BJ (cell line): Measurements from ENCODE around the gene CD52. TPM values are rescaled to one million over a fixed set of nuclear protein-coding genes. Genes with fewer than 3 reads are reported as not detected.

ENCODE experiments used
- CTCF ChIA-PET: fragments of 350-600 bp; formaldehyde crosslinking; extraction: SDS; loops from one replicate; lab custom pipeline; 2021; ENCODE audit warnings: antibody characterized with exemption, inconsistent platforms; lab: Yijun Ruan, JAX
- POLR2A ChIA-PET: fragments of 300-600 bp; sonication (Branson Sonifier 250); formaldehyde crosslinking; extraction: SDS; loops from one replicate; lab custom pipeline; 2021; ENCODE audit warnings: antibody characterized with exemption; lab: Charles Lee
- DNase-seq: peaks from one replicate; pipeline ENCODE4 v3.0.0-alpha.2; 2011; ENCODE audit warnings: low read depth
- H3K27me3 ChIP-seq: 2 replicates; pipeline ENCODE4 v1.6.0; 2011; ENCODE audit warnings: low read length; ENCODE audit not compliant: control insufficient read depth, insufficient read depth
- H3K36me3 ChIP-seq: 2 replicates; pipeline ENCODE4 v1.5.1; 2011; ENCODE audit warnings: low read length; ENCODE audit not compliant: control insufficient read depth, insufficient read depth
- H3K4me3 ChIP-seq: 2 replicates; pipeline ENCODE4 v1.5.1; 2011; ENCODE audit warnings: low read depth, mild to moderate bottlenecking, control low read depth, low read length
- polyA plus RNA-seq: library from polyadenylated mRNA; depleted of rRNA; stranded (reverse); fragments of >200 nt; gene quantifications from 2 replicates; pipeline ENCODE4 v1.2.3, GENCODE V29; 2011
- TF ChIP-seq, protein P1 (sequence below): IDR thresholded peaks from 2 replicates; pipeline ENCODE4 v1.5.1; 2011; ENCODE audit warnings: low read depth, mild to moderate bottlenecking, control low read depth, inconsistent platforms, low read length, moderate library complexity; ENCODE audit not compliant: insufficient read depth

The CD52 gene
- polyA plus RNA-seq, 1 experiment = not detected

DNA sequence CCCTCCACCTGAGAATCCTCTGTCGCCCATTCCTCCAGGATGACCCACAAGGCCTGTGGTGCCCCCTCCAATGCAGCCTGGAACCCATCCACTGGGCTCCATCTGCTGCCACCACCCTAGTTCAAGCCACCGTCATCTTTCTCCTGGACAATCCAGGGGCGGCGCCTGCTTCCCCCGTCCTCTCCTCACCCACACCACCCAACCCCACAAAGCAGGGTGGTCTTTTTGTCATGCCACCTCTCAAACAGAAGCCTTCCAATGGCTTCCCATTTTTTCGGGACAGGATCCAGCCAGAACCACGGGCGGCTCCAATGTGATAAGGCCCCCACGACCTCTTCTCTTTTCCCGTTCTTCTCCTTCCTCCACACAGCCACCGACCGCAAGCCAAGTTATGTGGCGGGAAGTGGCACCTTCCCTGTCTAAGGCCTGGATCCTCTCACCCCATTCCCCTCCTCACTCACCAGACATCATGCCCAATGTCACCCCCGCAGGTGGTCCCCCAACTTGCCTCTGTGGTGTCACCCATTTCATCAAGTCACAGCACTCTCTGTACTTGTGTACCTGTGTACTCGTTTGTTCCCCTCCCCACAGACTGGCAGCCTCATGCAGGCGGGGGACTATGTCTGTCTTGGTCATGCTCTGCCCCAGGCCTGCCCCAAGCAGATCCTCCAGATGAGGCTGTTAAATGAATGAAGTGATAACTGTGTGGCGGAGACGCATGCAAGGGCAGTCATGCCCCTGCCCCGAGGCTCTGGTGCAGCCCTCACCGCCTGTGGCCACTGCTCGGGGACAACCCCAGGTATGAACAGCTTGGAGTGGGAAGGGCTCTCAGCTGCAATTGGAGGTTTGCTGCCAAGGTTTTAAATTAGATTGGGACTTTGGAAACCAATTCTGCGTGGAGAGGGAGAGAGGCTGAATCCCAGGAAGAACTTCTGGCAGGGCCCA is 22.3 kb upstream of the CD52 start:
- H3K36me3 ChIP-seq = no peaks in the 10 kb centered on the region
- no peak overlapping the region for H3K4me3 ChIP-seq
- DNase-seq = no peak
- ChIA-PET POLR2A (no interaction called here), CTCF (interaction anchor here (4.9 kb wide), 1 partner anchor 10 kb away, joined by 27 read pairs; no protein-coding TSS in a partner anchor)
- TF ChIP-seq, protein P1, sequence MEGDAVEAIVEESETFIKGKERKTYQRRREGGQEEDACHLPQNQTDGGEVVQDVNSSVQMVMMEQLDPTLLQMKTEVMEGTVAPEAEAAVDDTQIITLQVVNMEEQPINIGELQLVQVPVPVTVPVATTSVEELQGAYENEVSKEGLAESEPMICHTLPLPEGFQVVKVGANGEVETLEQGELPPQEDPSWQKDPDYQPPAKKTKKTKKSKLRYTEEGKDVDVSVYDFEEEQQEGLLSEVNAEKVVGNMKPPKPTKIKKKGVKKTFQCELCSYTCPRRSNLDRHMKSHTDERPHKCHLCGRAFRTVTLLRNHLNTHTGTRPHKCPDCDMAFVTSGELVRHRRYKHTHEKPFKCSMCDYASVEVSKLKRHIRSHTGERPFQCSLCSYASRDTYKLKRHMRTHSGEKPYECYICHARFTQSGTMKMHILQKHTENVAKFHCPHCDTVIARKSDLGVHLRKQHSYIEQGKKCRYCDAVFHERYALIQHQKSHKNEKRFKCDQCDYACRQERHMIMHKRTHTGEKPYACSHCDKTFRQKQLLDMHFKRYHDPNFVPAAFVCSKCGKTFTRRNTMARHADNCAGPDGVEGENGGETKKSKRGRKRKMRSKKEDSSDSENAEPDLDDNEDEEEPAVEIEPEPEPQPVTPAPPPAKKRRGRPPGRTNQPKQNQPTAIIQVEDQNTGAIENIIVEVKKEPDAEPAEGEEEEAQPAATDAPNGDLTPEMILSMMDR = no peak
- H3K27me3 ChIP-seq = no peaks in the 10 kb centered on the region

DNA sequence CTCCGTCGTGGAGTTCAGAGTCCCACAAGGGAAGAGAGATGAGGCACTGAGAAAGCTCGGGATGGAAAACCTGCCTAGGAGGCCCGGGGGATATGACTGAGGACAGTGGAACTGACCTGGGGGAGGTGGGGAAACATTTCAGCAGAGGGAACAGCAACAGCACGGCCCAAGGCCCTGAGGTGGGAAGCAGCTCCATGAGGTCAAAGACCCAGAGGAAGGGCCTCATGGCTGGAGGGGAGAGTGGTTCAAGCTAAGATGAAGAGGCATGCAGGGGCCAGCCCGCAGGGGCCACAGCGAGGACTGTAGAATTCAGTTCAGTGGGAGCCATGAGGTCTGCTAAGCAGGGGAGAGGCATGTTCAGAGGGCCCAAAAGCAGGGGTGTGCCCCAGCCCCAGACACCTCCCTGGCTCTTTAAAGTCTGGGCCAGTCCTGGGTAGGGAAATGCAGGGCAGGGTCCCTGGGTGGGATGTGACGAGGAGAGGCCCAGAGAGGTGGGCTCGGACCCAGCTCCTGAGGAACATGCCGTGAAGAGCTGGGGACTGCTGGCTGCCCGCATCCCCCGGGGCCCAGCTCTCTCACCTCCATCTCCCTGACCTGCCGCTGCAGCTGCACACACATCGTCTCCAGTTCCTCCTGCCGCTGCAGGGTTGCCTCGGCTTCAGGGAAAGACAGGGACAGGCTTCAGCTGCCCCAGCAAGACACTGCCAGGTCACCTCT is 21.3 kb upstream of the CD52 start:
- TF ChIP-seq, protein P1 = no peak
- Histone ChIP-seq H3K4me3 (no peak overlapping the region), H3K27me3 (no peaks in the 10 kb centered on the region), H3K36me3 (no peaks in the 10 kb centered on the region)
- no peak for DNase-seq
- ChIA-PET CTCF (interaction anchor here (1.1 to 4.9 kb wide), 2 partner anchors 11 to 24 kb away, joined by 3 to 27 read pairs; no protein-coding TSS in a partner anchor), POLR2A (no interaction called here)

DNA sequence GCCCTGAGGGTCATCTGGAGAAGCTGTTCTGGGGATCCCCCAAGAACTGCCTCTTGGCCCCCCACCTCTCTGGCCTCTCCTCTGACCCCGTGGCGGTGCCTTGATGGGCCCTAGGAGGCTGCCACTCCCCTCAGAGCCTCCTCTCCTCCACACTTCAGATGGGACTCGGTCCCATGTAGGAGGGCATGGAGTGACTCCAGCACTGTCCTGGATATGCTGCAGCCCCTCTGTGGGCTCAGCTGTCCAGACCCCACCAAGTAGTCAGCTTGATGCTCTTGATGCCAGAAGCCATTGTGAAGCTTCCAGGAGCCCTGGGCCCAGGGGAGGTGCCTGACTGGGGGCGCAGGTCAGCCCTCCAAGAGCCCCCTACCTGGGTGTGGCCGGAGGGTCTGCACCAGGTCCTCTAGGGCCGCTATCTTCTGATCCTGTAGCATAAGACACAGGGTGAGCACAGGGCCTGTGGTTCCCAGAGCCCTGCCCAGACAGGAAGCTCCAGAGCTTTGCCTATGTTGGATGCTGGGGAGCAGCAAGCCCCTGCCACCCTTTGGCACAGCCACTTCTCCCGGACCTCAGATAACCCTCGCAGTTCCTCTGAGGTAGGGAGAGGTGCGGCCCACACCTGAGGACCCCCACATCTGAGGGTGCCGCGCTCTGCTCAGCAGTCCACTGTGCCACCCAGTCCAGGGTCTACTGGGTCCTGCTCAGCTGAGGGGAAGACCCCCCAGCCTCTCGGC is 20.5 kb upstream of the CD52 start:
- H3K36me3 ChIP-seq = no peaks in the 10 kb centered on the region
- TF ChIP-seq, protein P1 = no peak
- CTCF ChIA-PET = interaction anchor here (1.1 to 4.9 kb wide), 2 partner anchors 11 to 24 kb away, joined by 3 to 27 read pairs; no protein-coding TSS in a partner anchor
- no peak overlapping the region for H3K4me3 ChIP-seq
- no peak for DNase-seq
- no peaks in the 10 kb centered on the region for H3K27me3 ChIP-seq
- POLR2A ChIA-PET = no interaction called here

DNA sequence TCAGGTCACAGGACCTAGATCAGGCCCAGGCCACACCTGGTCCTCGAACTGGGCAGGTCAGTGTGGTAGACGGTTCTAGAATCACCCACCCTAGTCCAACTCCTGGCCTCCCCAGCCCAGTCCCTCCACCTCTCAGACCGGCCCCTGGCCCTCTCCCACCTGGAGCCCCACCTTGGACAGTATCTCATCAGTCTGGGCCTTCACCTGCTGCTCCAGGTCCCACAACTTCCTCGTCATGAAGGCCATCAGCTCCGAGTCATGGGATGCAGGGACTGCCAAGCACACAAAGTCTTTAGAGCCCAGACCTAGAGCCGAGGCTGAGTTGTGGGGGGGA is 20.0 kb upstream of the CD52 start:
- TF ChIP-seq, protein P1 = no peak
- CTCF ChIA-PET = interaction anchor here (4.9 kb wide), 1 partner anchor 12 kb away, joined by 27 read pairs; no protein-coding TSS in a partner anchor
- POLR2A ChIA-PET = no interaction called here

More for the DNA sequence above, 20.0 kb upstream of the CD52 start:
- Histone ChIP-seq H3K4me3 (no peak overlapping the region), H3K27me3 (no peaks in the 10 kb centered on the region), H3K36me3 (no peaks in the 10 kb centered on the region)
- no peak for DNase-seq
